HepG2 (cell line): Measurements from ENCODE around the gene SULT1B1. TPM values are rescaled to one million over a fixed set of nuclear protein-coding genes. Genes with fewer than 3 reads are reported as not detected.

Experiments
- ATAC-seq: fragments of 200-7000 bp; cut with Tn5 transposase; 3 replicates; pipeline ENCODE4 v1.9.1; 2020; ENCODE audit warnings: mild to moderate bottlenecking, moderate library complexity
- BruUV-seq: library from RNA; stranded (reverse); fragments of 400-500 nt; replicated peaks from 2 replicates; lab custom pipeline; 2021; lab: Mats Ljungman, UMichigan
- CTCF ChIA-PET: fragments of 300-600 bp; formaldehyde crosslinking; extraction: SDS; loops from one replicate; lab custom pipeline; 2021; ENCODE audit warnings: low total read pairs, inconsistent platforms, low intra/inter-chr PET ratio; lab: Yijun Ruan, JAX
- POLR2A ChIA-PET: fragments of 350-600 bp; sonication (Branson Sonifier 250); formaldehyde crosslinking; loops from one replicate; lab custom pipeline; 2020; ENCODE audit warnings: antibody characterized with exemption, inconsistent platforms; lab: Yijun Ruan, JAX
- DNase-seq: peaks from one replicate; pipeline ENCODE4 v3.0.0-alpha.2; 2015; ENCODE audit warnings: low spot score
- FAIRE-seq: peaks from 3 replicates; lab custom pipeline; 2011; peaks lifted over from hg19 to GRCh38; lab: Jason Lieb, UNC
- H2AFZ ChIP-seq: one replicate; pipeline ENCODE4 v1.6.1; 2011; ENCODE audit warnings: low read length, inconsistent platforms
- H3K27ac ChIP-seq: fragments of 300-600 bp; 3 replicates; pipeline ENCODE4 v1.8.0; 2011; ENCODE audit warnings: mixed run types, mild to moderate bottlenecking, mixed read lengths, low read length, inconsistent platforms; ENCODE audit not compliant: insufficient read depth; ENCODE audit errors: extremely low read length
- H3K27me3 ChIP-seq, 2 experiments: fragments of 200-600 bp in 1 of 2; 2 replicates in 1 of 2; 3 replicates in 1 of 2; pipeline versions ENCODE4 v1.6.0 to v1.8.0; 2011; ENCODE audit warnings: low read length in 2 of 2, mild to moderate bottlenecking in 2 of 2, moderate library complexity in 2 of 2, inconsistent platforms in 1 of 2; ENCODE audit not compliant: insufficient read depth in 2 of 2, control insufficient read depth in 1 of 2
- H3K36me3 ChIP-seq, 2 experiments: fragments of 200-600 bp in 1 of 2; replicated peaks in 1 of 2; 2 replicates in 1 of 2; 3 replicates in 1 of 2; pipeline versions ENCODE4 v1.5.1 to v1.8.0; 2011; ENCODE audit warnings: low read length in 2 of 2, inconsistent platforms in 1 of 2; ENCODE audit not compliant: insufficient read depth in 2 of 2, control insufficient read depth in 1 of 2
- H3K4me1 ChIP-seq: 2 replicates; pipeline ENCODE4 v1.5.1; 2012; ENCODE audit warnings: low read length, inconsistent platforms; ENCODE audit not compliant: insufficient read depth
- H3K4me2 ChIP-seq: 2 replicates; pipeline ENCODE4 v1.6.0; 2011; ENCODE audit warnings: low read depth, low read length, inconsistent platforms
- H3K4me3 ChIP-seq, 3 experiments: fragments of 200-600 bp in 1 of 3; sonication (generic), shearing (Covaris generic) in 1 of 3; replicated peaks in 1 of 3; 2 replicates each; pipeline ENCODE4 v1.5.1; 2011 to 2016; ENCODE audit warnings: low read length in 3 of 3, inconsistent platforms in 2 of 3, low read depth in 2 of 3, mild to moderate bottlenecking in 2 of 3, control low read depth in 1 of 3, mixed read lengths in 1 of 3; ENCODE audit not compliant: insufficient read depth in 1 of 3
- H3K79me2 ChIP-seq: one replicate; pipeline ENCODE4 v1.6.1; 2011; ENCODE audit warnings: low read length, inconsistent platforms; ENCODE audit not compliant: insufficient read depth
- H3K9ac ChIP-seq: 2 replicates; pipeline ENCODE4 v1.6.0; 2011; ENCODE audit warnings: mild to moderate bottlenecking, low read depth, low read length, inconsistent platforms; ENCODE audit not compliant: insufficient read depth
- H3K9me3 ChIP-seq: 2 replicates; pipeline ENCODE4 v1.5.1; 2012; ENCODE audit warnings: mild to moderate bottlenecking, low read length
- H4K20me1 ChIP-seq: 2 replicates; pipeline ENCODE4 v1.6.0; 2011; ENCODE audit warnings: inconsistent platforms, mild to moderate bottlenecking, low read length, moderate library complexity; ENCODE audit not compliant: insufficient read depth
- AHR ChIP-seq: IDR thresholded peaks from 2 replicates; pipeline ENCODE4 v1.6.1; 2018; ENCODE audit warnings: missing genetic modification reagents, missing compliant biosample characterization
- HNF4A ChIP-seq: sonication (generic); formaldehyde crosslinking; IDR thresholded peaks from 2 replicates; pipeline ENCODE4 v1.4.0; 2020; ENCODE audit warnings: missing genetic modification reagents
- MIXL1 ChIP-seq: IDR thresholded peaks from 2 replicates; pipeline ENCODE4 v1.6.1; 2016
- RAD51 ChIP-seq: fragments of 450-650 bp; IDR thresholded peaks from 2 replicates; pipeline ENCODE4 v1.6.1; 2016; ENCODE audit warnings: borderline replicate concordance
- ZNF143 ChIP-seq: sonication (generic); formaldehyde crosslinking; IDR thresholded peaks from 2 replicates; pipeline ENCODE4 v1.4.0; 2020; ENCODE audit warnings: missing genetic modification reagents
- ZNF225 ChIP-seq: sonication (generic); formaldehyde crosslinking; IDR thresholded peaks from 2 replicates; pipeline ENCODE4 v1.4.0; 2020; ENCODE audit warnings: mild to moderate bottlenecking, missing genetic modification reagents
- ZNF350 ChIP-seq: sonication (generic); formaldehyde crosslinking; IDR thresholded peaks from 2 replicates; pipeline ENCODE4 v1.4.0; 2020; ENCODE audit warnings: mild to moderate bottlenecking, low read depth, missing genetic modification reagents, borderline replicate concordance
- ZNF788 ChIP-seq: sonication (generic); formaldehyde crosslinking; IDR thresholded peaks from 2 replicates; pipeline ENCODE4 v1.5.0; 2020; ENCODE audit warnings: mild to moderate bottlenecking, missing genetic modification reagents, borderline replicate concordance
- ZSCAN9 ChIP-seq: IDR thresholded peaks from 2 replicates; pipeline ENCODE4 v1.6.1; 2016; ENCODE audit warnings: borderline replicate concordance
- WGBS: methylation state at CpG from one replicate; pipeline ENCODE4 v1.1.6; 2017; ENCODE audit warnings: low lambda C conversion rate; 5-methylcytosine and 5-hydroxymethylcytosine counted together
- in situ Hi-C: cut with HindIII; loops from 2 replicates; pipeline ENCODE4 v1.10.0; 2017; ENCODE audit warnings: low pct_unique_long_range_greater_than_20kb; ENCODE audit not compliant: extremely low pct_ligation_motif_present
- intact Hi-C: fragments of 100-400 bp; cut with micrococcal nuclease; formaldehyde crosslinking; loops from one replicate; pipeline ENCODE4 v1.10.0; 2022; ENCODE audit not compliant: unreplicated experiment
- polyA plus RNA-seq, 8 experiments: library from polyadenylated mRNA; depleted of rRNA in 3 of 8; stranded (reverse) in 7 of 8; unstranded in 1 of 8; fragments of >200 nt; fragmentation: Illumina TruSeq in 4 of 8; extraction: Trizol in 4 of 8; gene quantifications; 2 replicates each; pipeline versions ENCODE4 v1.2.1 to v1.2.3, GENCODE V29; 2011 to 2016; ENCODE audit warnings: low read depth in 4 of 8, missing spikeins in 1 of 8, mixed read lengths in 1 of 8; ENCODE audit not compliant: insufficient read depth in 1 of 8
- total RNA-seq, 5 experiments: library from RNA; depleted of rRNA; stranded (reverse); fragments of >200 nt; fragmentation: Illumina TruSeq; extraction: Trizol; gene quantifications; 2 replicates each; pipeline ENCODE4 v1.2.3, GENCODE V29; 2016; ENCODE audit warnings: low read depth in 1 of 5
- TF ChIP-seq, protein P1 (sequence below): IDR thresholded peaks from 2 replicates; pipeline ENCODE4 v1.6.1; 2016; ENCODE audit warnings: low read depth, missing genetic modification reagents, missing compliant biosample characterization
- TF ChIP-seq, protein P2 (sequence below): sonication (generic); formaldehyde crosslinking; IDR thresholded peaks from 2 replicates; pipeline ENCODE4 v1.4.0; 2020; ENCODE audit warnings: missing genetic modification reagents, borderline replicate concordance
- TF ChIP-seq, protein P3 (sequence below): sonication (generic); formaldehyde crosslinking; IDR thresholded peaks from 2 replicates; pipeline ENCODE4 v1.4.0; 2020; ENCODE audit warnings: low read depth, mild to moderate bottlenecking, missing genetic modification reagents
- TF ChIP-seq, protein P4 (sequence below): sonication (generic); formaldehyde crosslinking; IDR thresholded peaks from 2 replicates; pipeline ENCODE4 v1.4.0; 2020; ENCODE audit warnings: missing genetic modification reagents

The SULT1B1 gene
- total and polyA plus RNA-seq, 2 of the 13 experiments (the other 11 are each of a cell fraction or from before 2014, with no cell fraction given), result 0.20 to 0.25 TPM

DNA sequence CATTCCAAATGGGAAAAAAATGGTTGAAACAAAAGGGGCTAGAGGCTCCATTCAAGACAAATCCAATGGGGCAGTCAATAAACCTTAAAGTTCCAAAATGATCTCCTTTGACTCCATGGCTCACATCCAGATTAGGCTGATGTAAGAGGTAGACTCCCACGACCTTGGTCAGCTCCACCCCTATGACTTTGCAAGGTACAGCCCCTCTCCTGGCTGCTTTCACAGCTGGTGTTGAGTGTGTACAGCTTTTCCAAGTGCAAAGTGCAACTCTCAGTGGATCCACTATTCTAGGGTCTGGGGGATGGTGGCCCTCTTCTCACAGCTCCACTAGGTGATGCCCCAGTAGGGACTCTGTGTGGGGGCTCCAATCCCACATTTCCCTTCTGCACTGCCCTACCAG, 21.5 kb downstream of the SULT1B1 start (continued):
- TF ChIP-seq, protein P1, sequence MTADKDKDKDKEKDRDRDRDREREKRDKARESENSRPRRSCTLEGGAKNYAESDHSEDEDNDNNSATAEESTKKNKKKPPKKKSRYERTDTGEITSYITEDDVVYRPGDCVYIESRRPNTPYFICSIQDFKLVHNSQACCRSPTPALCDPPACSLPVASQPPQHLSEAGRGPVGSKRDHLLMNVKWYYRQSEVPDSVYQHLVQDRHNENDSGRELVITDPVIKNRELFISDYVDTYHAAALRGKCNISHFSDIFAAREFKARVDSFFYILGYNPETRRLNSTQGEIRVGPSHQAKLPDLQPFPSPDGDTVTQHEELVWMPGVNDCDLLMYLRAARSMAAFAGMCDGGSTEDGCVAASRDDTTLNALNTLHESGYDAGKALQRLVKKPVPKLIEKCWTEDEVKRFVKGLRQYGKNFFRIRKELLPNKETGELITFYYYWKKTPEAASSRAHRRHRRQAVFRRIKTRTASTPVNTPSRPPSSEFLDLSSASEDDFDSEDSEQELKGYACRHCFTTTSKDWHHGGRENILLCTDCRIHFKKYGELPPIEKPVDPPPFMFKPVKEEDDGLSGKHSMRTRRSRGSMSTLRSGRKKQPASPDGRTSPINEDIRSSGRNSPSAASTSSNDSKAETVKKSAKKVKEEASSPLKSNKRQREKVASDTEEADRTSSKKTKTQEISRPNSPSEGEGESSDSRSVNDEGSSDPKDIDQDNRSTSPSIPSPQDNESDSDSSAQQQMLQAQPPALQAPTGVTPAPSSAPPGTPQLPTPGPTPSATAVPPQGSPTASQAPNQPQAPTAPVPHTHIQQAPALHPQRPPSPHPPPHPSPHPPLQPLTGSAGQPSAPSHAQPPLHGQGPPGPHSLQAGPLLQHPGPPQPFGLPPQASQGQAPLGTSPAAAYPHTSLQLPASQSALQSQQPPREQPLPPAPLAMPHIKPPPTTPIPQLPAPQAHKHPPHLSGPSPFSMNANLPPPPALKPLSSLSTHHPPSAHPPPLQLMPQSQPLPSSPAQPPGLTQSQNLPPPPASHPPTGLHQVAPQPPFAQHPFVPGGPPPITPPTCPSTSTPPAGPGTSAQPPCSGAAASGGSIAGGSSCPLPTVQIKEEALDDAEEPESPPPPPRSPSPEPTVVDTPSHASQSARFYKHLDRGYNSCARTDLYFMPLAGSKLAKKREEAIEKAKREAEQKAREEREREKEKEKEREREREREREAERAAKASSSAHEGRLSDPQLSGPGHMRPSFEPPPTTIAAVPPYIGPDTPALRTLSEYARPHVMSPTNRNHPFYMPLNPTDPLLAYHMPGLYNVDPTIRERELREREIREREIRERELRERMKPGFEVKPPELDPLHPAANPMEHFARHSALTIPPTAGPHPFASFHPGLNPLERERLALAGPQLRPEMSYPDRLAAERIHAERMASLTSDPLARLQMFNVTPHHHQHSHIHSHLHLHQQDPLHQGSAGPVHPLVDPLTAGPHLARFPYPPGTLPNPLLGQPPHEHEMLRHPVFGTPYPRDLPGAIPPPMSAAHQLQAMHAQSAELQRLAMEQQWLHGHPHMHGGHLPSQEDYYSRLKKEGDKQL (CRISPR knock-in tag), result no peak
- TF ChIP-seq, protein P2, sequence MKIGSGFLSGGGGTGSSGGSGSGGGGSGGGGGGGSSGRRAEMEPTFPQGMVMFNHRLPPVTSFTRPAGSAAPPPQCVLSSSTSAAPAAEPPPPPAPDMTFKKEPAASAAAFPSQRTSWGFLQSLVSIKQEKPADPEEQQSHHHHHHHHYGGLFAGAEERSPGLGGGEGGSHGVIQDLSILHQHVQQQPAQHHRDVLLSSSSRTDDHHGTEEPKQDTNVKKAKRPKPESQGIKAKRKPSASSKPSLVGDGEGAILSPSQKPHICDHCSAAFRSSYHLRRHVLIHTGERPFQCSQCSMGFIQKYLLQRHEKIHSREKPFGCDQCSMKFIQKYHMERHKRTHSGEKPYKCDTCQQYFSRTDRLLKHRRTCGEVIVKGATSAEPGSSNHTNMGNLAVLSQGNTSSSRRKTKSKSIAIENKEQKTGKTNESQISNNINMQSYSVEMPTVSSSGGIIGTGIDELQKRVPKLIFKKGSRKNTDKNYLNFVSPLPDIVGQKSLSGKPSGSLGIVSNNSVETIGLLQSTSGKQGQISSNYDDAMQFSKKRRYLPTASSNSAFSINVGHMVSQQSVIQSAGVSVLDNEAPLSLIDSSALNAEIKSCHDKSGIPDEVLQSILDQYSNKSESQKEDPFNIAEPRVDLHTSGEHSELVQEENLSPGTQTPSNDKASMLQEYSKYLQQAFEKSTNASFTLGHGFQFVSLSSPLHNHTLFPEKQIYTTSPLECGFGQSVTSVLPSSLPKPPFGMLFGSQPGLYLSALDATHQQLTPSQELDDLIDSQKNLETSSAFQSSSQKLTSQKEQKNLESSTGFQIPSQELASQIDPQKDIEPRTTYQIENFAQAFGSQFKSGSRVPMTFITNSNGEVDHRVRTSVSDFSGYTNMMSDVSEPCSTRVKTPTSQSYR (CRISPR knock-in tag), result 0 out of 2 replicates have a peak, but pooled peaks have one; percentile 50
- TF ChIP-seq HNF4A (CRISPR knock-in tag), result peak; percentile 60; the same call in 1 of the 2 replicates

DNA sequence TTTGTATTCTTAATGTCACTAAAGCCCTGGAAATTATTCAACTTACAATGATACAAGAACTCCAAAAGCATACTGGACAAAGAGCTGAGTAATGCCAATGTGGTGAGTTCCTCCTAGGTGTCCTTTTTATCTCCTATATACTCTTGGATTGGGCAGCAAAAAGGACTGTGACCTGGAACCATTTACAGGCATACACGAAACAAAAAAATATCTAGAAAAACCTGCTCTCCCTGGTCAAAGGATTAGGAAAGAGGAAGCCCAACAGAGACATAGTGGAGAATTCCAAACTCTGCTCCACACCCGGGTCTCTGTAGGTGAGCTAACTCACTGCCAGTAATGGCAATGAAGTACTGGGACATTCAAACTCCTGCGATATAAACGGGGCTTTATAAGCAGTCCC, 25.3 kb downstream of the SULT1B1 start:
- H3K9ac ChIP-seq, result no peak overlapping the region
- no peaks in the 10 kb centered on the region for H3K36me3 ChIP-seq
- no peaks in the 10 kb centered on the region for H4K20me1 ChIP-seq
- no peak overlapping the region for H2AFZ ChIP-seq
- ATAC-seq (no peak), FAIRE-seq (no peak), DNase-seq (no peak)
- in situ Hi-C loops, result no loop called here
- POLR2A ChIA-PET, result no interaction called here
- CTCF ChIA-PET, result no interaction called here
- no peak overlapping the region for H3K4me2 ChIP-seq
- BruUV-seq, result no TSS peak
- 88% methylated on average over 4 of the region's 4 CpGs for WGBS
- intact Hi-C loops, result no loop called here
- H3K4me1 ChIP-seq, result peaks cover 12% of the 10 kb centered on the region; the same call in 1 of the 2 replicates
- no peaks in the 10 kb centered on the region for H3K79me2 ChIP-seq
- H3K27ac ChIP-seq, result no peak overlapping the region
- no peaks in the 10 kb centered on the region for H3K27me3 ChIP-seq
- H3K4me3 ChIP-seq, result no peak overlapping the region
- H3K9me3 ChIP-seq, result peaks cover 10% of the 10 kb centered on the region; the same call in 1 of the 2 replicates
- TF ChIP-seq ZNF788 (no peak), MIXL1 (no peak), AHR (CRISPR knock-in tag) (no peak), ZNF143 (no peak), ZNF350 (no peak), RAD51 (no peak), ZSCAN9 (CRISPR knock-in tag) (no peak), ZNF225 (CRISPR knock-in tag) (no peak)
- TF ChIP-seq, protein P3, sequence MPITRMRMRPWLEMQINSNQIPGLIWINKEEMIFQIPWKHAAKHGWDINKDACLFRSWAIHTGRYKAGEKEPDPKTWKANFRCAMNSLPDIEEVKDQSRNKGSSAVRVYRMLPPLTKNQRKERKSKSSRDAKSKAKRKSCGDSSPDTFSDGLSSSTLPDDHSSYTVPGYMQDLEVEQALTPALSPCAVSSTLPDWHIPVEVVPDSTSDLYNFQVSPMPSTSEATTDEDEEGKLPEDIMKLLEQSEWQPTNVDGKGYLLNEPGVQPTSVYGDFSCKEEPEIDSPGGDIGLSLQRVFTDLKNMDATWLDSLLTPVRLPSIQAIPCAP (CRISPR knock-in tag), result no peak
- TF ChIP-seq, protein P4, sequence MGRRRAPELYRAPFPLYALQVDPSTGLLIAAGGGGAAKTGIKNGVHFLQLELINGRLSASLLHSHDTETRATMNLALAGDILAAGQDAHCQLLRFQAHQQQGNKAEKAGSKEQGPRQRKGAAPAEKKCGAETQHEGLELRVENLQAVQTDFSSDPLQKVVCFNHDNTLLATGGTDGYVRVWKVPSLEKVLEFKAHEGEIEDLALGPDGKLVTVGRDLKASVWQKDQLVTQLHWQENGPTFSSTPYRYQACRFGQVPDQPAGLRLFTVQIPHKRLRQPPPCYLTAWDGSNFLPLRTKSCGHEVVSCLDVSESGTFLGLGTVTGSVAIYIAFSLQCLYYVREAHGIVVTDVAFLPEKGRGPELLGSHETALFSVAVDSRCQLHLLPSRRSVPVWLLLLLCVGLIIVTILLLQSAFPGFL (CRISPR knock-in tag), result no peak
